NCI-H226 (cell line): ENCODE data around the gene APOL2.
"Not testable (repeated sequence)": the region's sequence is repeated elsewhere in the genome, so short reads cannot be mapped to it uniquely, and the experiment has no call there.

Source experiments
- DNase-seq: peaks from one replicate; pipeline ENCODE4 v3.0.0-alpha.2; 2015

APOL2 gene

DNA sequence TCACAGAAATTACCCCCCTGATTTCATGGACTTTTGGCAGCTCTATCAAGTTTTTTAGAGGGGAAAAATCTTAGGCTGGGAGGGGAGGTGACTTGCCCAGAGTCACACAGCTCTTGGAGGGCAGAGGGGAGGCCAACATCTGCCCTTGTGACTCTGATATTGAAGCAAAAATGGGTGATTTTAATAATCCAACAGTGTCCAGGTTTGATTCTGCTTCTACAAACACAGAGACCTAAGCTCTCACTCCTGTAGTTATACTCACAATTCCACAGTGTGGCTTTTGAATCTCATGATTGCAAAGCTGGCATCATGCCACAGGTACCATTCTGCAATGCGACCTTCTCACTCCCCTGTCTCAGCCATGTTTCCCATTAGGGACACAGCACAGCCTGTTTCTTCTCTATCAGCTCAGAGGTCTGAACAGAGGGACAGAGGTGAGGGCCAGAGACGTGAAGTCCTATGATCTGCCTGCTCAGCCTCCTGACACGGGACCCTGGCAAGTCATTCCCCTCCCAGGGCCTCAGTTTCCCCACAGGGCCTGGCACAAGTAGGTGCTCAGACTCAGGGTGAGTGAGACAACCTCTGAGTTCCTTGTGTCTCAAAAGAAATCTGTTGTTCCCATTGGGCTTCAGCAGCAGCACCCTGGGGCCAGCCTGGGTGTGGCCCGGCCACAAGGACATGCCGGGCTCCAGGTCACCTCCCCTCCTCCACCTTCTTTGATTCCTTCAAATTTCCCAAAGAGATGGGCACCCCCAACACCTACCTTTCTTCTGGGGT is 766 bp downstream of the APOL2 start:
- DNase-seq = no peak

DNA sequence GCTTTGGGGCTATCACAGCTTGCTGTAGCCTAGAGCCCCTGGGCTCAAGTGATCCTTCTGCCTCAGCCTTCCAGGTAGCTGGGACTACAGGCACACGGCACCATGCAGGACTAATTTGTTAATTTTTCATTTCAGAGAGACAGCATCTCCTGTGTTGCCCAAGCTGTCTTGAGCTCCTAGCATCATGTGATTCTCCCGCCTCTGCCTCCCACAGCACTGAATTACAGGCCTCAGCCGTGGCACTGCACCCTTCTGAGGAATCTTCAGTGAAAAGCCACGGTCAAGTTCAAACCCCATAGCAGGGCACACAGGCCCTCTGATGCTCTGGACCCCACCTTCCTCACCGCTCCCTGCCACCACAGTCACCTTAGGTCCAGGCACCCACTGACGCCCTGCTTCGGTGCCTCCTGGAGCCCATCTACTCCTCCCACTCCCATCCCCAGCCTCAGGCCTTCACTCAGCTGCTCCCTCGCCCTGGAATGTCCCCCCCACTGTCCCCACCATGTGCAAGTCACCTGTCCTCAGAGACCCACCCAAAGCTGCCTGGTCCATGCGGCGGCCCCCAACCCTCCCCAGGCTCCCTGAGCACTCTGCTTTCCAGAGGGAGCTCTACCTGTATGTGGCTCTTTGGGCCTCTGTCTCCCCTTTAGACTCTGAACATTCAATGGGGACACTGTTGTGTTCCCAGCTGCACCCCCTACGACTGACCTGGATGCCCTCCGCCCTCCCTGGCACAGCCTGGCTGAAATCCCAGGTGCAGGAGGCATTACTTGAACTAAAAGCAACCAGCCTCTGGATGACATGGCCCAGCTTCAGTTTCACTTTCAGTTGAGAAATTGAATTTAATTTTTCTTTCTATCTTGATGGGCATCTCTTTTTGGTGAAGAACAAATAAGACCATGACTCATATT is 1.6 kb downstream of the APOL2 start:
- DNase-seq = peak; percentile 11

DNA sequence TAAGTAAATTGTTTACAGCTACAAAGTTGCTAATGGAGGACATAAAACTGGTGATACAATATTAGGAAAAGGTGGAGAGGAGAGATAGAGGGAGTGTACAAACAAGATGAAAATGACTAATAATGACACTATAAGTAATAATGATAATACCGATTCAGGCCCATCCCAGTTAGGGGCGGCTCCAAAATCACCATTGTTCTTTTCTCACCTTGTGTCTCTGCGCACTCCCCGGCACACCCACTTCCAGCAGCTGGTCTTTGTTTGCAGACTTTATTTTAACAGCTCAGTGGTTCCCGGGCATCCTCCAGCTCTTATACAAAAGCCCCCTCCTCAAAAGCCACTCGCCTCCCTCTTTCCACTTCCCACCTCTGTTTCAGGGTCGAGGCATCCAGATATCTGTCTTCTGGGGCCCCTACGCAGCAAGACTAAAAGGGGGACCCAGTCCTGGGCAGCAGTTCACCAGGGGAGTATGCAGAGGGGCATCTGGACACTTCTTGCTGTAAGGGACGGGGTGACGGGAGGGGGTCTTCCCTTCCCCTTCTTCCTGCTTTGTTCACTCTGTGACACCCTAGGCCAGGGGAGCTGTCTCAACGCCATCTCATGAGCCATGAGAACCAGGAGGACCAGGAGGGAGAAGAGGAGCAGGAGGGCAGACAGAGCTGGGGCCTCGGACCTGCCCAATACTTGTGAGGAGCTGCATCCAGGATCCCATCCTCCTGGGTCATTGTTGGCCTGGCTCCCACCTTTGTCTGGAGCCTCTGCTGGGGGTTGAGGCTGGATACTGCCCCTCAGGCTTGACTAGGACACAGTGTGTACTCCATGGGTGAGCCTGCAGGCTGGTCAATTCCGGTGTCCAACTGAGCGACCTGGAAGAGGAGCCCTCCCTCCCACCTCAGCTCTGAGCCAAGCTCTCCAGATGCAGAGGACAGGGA is 2.7 kb downstream of the APOL2 start:
- no peak for DNase-seq

DNA sequence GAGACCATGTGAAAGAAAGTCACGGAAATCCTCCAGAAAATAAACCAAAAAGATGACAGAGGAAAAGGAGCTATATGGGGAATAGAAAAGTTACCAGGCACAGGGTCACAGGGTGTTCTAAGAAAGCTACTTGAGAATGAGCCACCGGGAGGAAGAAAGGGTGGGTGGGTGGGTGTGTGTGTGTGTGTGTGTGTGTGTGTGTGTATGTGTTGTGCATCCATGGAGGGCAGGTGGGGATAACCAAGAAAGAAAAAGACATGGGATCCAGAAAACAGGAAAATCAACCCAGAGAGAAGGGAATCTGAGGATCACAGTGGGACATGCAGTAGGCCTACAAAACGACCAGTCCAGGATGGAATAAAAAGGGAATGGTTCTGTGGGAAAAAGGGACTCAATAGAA is 3.7 kb downstream of the APOL2 start:
- DNase-seq = no peak

DNA sequence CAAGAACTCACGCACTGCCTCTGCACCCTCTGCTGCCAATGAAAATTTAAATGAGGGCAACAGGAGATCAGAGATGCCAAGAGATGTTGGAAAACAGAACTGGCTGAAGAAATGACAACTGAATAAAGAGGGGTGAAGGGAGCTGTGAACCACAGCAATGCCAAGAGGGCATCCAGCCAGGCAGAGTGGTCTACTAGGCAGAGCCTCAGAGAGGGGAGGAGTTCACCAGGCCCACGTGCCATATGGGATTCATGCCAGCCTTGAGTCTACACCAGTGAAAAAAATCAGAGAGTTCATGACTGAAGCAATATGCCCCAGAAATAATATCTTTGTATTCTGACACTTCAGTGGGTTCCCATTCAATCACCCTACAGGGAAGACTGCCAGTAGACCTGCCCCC is 4.4 kb downstream of the APOL2 start:
- no peak for DNase-seq

DNA sequence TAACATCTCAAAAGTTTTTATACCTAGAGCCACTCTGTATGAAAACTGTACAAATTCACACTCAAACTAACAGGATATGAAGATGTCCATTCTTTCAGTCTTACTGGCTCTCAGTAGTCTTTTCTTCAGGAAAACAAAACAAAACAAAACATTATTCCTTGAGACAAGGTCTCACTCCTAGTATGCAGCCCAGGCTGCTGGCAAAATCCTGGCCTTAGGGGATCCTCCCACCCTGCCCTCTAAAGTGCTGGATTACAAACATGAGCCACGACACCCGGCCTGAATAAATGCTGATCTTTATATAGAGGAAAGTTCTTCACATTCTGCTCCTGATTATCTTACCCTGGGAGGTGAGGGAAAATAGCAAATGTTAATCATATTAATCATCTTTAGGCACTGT is 5.1 kb downstream of the APOL2 start:
- no peak for DNase-seq

DNA sequence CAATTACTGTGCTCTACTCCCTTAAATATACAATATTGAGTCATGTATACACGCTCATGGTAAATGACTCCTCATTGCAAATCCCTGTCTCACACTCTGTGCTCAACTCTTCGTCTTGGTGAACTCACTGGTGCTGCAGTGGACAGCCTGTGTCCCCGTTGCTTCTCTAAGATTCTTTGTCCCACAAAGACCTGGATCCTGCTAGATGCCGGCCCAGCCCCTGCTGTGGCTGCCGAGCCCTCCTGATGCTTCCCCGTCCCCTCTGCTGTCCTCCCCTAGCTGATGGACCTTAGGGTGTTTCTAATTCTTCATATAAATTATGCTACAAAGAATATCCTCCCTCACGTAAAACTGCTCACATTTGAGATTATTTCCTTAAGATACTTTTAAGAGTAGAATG is 5.5 kb downstream of the APOL2 start:
- DNase-seq = no peak

DNA sequence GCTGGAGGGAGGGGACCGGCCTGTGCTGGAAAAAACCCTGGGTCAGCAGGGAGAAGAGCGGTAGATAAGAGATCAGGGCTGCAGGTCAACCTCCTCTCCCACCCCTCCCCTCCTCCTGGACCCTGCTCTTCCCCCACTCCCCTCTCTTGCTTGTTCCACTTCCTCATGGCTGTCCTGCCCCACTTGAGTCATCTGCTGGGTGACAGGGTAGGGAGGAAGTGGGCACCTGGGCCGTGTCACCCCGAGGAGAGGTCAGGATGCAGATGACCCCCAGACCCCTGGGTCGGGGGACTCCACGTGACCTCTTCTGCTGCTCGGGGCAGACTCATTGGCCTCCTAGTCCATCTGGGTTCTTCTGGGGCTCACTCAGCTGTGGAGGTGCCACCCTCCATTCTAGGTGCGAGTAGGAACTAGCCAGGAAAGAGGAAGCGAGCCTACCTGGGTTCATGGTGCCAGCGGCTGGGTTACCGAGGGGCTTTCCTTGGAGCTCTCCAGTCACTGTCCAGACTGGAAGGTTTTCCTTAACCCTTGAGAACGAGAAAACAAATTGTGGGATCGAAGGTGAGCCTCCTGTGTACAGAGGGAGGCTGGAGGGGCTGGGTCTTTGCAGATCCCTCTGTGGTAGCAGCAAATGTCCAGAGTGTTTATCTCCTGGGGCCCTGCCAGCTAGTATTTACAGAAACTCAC is 6.5 kb downstream of the APOL2 start:
- no peak for DNase-seq

DNA sequence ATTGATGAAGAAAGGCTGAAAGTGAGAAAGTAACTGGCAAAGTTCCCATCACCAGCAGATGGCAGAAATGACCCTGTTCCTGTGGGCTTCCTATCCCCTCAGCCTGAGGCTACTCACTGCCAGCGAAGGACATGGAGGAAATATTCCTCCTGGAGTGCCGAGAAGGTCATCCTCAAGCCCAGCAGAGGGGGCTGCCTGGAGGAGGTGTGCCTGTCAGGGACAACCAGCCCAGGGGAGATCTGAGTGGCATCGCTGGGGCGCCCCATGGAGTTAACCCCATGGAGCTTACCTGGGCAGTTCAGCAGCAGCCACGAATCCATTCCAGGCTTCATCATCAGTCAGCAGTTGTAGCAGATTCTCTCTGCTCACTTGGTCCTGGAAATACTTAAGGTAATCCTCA is 8.3 kb downstream of the APOL2 start:
- not testable (repeated sequence) for DNase-seq

DNA sequence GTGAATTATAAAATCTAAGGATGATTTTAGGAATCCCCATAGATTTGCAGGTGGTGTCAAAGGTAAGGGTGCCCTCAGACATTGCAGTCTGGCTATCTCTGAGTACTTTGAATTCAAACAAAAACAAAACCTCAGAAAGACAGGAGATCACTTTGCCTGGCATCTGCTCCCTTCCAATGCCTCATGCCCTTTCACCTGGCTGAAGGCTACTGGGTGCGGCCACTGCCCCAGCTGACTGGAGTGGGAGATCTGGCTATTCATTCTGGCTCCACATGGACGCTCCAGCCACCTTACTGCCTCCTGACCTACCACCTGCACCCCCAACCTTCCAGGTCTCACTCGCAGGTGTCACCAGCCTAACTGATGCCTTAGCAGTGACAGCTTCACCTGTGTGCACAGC is 9.7 kb downstream of the APOL2 start:
- DNase-seq = not testable (repeated sequence)

DNA sequence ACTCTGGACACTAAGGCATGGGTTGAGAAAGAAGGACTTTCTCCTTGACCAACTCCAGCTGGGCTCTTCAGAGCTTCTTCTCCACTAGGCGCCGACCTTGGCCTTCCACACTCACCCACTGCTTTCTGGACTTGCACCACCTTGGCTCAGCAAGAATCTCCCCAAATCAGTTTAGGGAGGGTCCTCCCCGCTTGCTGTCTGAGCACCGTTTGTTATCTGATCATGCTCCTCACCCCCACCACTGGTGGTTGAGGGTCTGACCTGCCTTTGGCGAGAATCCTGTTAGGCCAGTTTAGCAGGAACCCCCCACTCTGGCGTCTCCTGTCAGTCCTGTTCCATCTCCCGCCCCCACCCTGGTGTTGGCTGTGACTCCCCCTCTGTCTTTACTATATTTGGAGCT is 10.4 kb downstream of the APOL2 start:
- DNase-seq = no peak

DNA sequence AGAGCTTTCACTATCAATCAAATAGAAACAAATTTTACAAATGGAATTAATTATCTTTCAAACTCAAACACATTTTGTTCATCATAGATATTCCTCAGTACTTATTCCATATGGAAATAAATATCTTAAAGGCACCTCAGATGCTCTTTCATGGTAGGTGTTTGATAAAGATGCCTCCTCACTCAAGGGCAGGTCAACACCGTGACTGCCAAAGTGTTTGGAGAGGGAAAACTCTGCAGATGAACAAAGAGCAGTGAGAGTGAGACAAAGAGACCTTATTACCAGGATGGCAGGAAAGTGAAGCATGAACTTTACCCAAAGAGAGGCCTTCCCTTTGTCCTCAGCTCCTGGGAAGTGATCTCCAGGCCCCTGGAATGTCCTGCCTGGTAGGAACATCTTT is 11.0 kb downstream of the APOL2 start:
- DNase-seq = not testable (repeated sequence)

DNA sequence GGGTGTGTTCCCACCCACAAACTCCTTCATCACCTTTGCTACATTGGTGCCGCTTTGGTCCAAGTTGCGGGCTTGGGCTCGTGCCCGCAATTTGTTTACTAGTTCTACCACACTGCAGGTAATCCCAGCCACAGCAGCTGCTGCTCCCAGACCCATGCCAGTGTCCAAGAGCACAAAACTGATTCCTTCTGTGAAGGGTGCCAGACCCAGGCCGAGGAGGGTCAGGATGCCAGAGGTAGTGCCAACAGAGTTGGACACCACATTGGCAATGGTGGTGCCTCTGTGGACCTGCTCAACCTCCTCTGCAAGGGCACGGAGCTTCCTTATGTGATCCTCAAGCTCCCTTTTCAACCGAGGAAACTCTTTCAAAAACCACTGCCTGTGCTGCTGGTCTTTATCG is 11.5 kb downstream of the APOL2 start:
- no peak for DNase-seq

DNA sequence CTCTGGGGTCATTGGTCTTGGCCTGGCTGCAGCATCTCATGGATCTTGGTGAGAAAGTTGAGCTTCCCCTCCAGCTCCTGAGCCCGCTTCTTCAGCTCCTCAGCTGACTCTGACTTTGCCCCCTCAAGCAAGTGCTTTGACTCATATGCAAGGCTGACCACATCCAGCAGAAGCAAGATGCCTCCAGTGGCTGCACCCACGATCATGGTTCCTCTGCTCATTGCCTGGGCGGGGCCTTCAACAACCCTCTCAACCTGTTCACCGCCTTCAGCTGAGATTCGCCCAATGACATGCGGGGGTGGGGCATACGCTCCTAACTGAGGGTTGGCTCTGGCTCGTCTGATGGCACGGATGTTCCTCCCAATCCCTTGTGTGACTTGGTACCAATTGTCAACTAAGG is 11.9 kb downstream of the APOL2 start:
- DNase-seq = no peak

DNA sequence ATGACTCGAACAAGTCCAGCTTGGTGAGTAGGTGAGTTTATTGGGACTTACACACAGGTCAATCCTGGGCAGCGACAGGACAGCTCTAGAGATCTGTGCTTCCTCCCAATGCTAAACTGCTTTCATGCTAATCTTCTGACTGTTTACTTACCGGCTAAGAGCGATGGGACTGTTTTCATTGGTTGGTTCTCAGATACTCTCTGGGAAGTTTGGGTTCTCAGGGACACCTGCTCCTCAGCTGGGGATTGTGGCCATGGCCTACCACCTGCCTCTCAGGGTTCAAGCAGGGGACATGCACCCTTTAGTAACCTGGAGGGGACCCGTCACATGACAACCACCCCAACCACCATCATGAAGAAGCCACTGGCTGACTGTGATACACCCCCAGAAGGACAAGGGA is 13.1 kb downstream of the APOL2 start:
- DNase-seq = no peak

DNA sequence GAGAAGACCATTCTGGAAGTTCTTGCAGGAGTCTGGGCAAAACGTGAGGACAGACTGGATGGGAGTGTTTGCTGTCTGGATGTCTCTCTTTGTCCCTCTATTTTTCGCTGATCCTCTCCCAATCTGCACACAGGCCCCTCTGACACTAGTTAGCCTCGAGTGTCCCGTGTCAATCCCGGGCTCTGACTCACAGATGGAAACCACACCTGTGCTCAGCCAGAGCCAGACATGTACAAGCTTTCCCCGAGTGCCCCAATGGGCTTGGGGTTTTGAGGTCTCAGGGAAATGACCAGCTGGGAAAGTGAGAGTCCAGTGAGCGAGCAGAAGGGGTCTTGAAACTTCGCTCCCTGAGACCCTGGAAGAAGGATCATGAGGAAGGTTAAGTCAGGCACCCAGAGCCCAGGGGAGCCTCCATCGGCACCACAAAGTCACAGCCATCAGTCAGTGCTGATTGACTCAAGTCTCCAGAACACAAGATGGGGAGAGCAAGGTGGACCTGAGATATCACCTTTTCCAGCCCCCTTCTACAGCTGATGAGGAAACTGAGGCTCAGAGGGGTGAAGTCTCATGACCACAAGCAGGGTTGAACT is 13.9 kb downstream of the APOL2 start:
- DNase-seq = no peak

DNA sequence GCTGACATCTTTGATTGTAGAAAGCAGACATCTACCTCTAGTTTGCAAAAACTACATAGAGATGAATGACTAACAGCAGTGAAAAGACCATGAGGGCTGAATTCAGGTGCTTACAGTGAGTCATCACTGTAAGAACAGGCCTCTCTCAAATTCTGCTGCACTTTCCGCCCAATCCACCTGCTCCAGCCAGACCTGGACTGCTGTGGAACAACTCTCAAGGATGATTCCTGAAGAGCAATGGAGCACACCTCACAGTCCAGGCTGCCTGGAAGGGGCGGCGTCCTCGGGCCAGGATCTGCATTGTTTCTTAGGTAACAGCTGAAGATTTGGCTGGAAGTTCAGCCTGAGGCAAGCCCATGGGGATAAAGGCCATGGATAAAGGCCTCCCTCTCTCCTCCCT is 15.1 kb downstream of the APOL2 start:
- DNase-seq = no peak

DNA sequence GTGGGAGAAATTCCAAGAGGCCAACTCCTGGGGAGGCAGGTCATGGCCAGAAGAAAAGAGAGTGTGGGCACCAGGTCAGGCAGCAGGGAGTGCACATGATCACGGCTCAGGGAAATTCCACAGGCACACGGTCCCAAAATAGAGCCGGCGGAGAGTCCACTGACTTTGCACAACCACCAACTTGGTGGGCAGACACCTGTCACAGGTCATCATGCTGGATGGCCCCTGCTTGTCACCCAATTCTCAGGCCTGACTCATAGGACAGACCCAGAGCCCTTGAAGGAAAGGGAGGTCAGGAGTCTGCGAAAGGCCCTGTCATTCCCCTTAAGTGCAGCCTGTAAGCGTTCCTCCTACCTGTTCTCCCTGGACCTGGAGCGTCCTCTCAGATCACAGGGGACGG is 15.8 kb downstream of the APOL2 start:
- DNase-seq = no peak

DNA sequence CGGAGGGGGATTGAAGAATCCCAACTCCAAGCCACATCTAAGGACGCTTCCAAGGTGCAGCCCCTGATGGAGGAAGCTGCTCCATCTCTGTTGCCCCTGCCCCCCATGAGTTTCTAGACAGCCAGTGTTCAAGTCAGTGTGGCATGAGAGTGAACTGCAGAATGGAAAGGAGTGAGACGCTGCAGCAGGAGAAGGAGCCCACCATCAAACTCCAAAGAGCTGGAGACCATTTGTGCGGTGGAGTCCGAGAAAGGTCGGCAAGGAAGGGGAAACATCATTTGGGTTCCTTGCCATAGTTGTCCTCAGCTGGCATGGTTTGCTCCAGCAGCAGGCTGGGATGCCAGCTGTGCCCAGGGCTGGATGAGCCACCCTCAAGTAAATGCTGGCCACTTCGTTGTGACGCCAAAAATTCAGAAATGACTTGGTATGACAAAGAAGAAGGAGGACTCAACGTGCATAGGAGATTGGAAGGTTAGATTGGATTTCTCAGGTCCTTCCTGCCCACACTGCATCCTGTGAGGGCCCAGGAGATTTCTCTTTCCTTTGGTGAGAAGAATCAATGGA is 16.4 kb downstream of the APOL2 start:
- DNase-seq = no peak

DNA sequence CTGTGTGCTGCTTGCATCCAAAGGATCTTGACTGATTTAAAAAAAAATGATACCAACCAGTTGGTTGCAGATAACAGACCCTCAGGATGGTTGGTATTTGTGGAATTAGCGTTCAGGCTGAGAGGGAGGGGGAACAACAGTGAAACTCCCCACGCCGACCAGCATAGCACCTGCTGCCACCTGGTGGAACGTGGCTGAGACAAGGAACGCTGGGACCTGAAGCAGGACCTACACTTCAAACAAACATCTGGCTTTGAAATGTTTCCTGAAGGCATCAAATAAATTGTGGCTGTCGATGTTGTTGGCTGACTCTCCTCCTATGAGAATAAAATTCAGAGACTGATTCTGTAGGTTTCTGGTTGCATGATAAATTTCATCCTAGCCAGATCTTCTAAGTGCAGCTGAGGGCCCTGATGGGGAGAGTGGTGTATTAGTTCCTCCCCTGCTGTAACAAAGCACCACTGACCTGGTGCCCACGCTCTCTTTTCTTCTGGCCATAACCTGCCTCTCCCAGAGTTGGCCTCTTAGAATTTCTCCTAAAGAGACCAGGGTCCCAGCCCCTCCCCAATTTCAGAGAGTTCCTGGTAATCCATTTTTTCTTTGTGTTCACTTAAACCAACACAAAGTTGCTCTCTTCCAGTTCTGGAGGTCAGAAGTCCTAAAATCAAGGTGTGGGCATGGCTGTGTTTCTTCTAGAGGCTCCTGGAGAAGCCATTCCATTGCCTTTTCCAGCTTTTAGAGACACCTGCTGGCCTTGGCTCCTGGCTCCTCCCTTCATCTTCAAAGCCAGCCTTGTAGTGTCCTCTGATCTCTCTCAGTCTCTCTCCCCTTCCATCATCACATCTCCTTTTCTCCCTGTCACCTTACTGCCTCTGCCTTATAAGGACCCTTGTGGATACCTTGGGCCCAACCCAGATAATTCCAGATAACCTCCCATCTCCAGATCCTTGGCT is 17.3 kb downstream of the APOL2 start:
- DNase-seq = no peak
